ENCODE data around the gene CACNA1F.
A peak's percentile ranks its signal among the peaks of the same experiment; 100 is the strongest.

The CACNA1F gene

GRCh38 chrX:49233176-49233575, at the start of gene CACNA1F:
CACNA1F (minus strand) TSS chrX:49233340; CDS start chrX:49233309, 31 bp downstream.
- no peak within 1 kb of the TSS for H3K4me3 ChIP-seq (ENCODE audit: low read depth, low read length)

GRCh38 chrX:49282647-49283011, 49.5 kb upstream of the CACNA1F start:
- no peak overlapping the region for H3K4me3 ChIP-seq (ENCODE audit: low read depth, low read length)

DNA sequence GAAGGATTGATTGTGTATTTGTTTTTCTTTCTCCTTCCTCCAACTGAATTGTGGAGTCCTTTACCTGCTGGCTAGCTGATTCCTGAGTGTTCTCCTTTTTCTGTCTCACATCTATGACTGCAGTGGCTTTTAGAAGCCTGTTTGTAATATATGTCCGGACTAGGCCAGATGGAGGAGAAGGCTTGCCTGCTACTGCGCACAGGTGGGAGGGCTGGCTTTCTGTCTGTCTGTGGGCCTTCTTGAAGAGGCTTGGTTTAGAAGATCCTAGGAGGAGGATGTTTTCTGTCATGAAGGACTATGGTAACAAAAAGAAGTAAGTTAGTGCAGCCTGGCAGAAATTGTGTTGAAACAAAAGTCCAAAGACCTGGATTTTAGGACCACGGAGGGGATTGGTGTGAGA, 44.9 kb upstream of the CACNA1F start:
- H3K4me3 ChIP-seq (ENCODE audit: low read depth, low read length) = no peak overlapping the region

DNA sequence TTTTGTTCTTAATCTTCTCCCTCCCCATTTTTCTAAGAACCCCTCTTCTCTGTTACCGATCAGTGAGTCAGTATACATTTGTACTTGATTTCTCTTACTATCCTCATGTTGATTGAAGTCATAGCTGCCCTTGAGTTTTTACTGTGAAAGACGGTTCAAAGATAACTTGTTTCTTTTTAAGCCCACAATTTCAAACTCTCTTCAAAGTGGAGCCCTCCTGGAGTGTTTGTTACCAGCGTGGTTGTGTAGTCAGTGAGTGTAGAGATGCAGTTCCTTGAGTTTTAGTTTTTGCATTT, 44.3 kb upstream of the CACNA1F start:
- H3K4me3 ChIP-seq (ENCODE audit: low read depth, low read length) = no peak overlapping the region

GRCh38 chrX:49276671-49277534, 43.8 kb upstream of the CACNA1F start:
- H3K4me3 ChIP-seq (ENCODE audit: low read depth, low read length) = no peak overlapping the region

DNA sequence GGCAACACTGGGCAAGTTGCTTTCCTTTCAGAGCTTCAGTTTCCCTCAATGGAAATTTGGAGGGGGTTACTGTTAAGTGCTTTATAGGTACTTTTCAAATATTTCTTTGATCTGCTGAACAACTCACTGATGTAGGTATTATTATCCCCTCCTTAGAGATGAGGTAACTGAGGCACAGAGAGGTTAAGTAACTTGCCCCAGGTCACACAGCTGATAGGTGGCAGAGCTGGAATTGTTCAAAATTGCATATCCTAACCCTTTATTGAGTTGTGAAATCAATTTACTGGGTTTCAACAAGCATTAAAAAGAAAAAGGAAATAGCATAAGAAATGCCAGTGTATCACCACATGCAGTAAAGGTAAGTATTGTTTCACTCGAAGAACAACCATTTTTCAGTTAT, 43.1 kb upstream of the CACNA1F start:
- no peak overlapping the region for H3K4me3 ChIP-seq (ENCODE audit: low read depth, low read length)

DNA sequence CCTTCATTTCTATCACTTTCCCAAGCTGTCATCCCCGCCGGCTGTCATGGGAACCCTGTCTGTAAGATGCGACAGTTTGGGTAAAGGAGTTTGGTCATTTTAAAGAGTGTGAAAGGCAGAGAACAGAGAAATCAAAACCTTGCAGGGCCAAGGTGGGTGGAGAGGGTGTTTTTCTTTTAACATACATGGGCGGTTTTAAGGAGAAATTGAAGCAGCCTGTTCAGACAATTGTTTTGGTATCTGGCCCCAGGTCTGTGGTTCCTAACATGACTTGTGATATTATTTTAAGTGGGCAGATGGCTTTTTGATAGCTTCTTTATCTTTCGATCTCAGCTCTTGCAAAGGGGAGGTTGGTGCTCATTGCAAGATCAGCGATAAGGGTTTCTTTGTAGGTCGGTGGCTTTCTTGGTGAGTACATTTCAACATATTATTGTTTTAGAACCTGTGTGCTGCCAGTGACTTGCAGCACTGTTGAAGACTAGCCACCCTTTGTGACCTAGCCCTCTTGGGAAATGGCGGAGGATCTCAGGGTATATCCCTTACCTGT, 40.1 kb upstream of the CACNA1F start:
- no peak overlapping the region for H3K4me3 ChIP-seq (ENCODE audit: low read depth, low read length)

DNA sequence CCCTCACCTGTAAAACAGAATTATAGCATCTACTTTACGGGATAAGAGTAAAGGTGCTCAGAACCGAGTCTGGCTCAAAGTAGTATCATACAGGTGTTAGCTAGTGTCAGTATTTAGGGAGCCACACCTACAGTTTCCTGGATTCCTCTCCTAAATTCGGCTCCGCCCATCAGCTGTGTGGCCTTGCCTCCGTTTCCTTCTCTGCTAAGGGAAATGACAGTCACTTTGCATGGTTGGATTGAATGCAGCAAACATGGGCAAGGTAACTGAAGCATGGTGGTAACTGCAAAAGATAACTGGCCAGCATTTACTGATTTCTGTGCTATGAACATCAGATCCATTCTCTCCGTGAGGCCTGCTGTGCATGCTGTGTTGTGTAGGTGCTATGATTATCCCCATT, 39.3 kb upstream of the CACNA1F start:
- no peak overlapping the region for H3K4me3 ChIP-seq (ENCODE audit: low read depth, low read length)

DNA sequence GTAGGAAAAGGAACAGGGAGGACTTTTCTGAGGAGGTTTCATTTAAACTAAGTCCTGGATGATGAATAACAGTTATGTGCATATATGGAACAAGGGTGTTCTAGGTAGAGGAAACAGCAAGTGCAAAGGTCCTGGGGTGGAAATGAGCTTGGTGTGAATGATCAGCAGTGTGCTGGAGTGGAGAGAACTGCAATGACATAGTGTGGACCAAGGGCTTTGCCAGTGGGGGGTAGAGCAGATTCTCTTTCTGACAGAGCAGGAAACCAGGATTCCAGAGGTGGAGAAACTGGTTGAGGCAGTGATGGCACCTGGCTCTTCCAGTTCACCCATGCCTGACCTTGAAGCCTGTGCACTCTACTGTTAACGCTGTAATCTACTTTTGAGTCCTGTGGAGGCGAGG, 38.2 kb upstream of the CACNA1F start:
- no peak overlapping the region for H3K4me3 ChIP-seq (ENCODE audit: low read depth, low read length)

DNA sequence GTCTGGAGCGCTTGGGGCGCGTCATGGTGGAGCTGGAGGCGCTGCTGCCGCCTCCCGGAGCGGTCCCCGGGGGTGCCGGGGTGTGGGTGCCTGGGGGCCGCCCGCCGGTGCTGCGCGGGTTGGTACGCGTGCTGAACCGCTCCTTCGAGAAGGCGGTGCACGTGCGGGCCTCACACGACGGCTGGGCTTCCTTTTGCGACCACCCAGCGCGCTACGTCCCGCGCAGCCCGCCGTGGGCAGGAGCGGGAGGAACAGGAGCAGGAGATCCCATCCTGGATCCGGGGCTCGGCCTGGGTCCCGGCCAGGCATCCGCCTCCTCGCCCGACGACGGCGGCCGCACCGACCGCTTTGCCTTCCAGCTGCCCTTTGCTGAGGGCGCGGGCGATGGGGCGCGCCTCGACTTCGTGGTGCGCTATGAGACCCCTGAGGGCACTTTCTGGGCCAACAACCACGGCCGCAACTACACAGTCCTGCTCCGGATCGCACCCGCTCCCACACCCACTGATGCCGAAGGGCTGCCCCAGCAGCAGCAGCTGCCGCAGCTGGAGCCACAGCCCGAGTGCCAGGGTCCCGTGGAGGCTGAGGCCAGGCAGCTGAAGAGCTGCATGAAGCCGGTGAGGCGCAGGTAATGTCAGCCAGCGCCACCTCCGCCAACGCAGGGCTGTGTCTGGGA, 37.2 kb upstream of the CACNA1F start:
- H3K4me3 ChIP-seq (ENCODE audit: low read depth, low read length) = peak overlapping the region; percentile 45

- peak within 1 kb of the TSS; percentile 70 for H3K4me3 ChIP-seq (ENCODE audit: low read depth, low read length)
Measured at GRCh38 chrX:49269767-49270248, 36.7 kb upstream of the CACNA1F start, which contains the start of gene PPP1R3F. PPP1R3F (plus strand) TSS chrX:49269793; CDS start chrX:49269870, 77 bp downstream.

DNA sequence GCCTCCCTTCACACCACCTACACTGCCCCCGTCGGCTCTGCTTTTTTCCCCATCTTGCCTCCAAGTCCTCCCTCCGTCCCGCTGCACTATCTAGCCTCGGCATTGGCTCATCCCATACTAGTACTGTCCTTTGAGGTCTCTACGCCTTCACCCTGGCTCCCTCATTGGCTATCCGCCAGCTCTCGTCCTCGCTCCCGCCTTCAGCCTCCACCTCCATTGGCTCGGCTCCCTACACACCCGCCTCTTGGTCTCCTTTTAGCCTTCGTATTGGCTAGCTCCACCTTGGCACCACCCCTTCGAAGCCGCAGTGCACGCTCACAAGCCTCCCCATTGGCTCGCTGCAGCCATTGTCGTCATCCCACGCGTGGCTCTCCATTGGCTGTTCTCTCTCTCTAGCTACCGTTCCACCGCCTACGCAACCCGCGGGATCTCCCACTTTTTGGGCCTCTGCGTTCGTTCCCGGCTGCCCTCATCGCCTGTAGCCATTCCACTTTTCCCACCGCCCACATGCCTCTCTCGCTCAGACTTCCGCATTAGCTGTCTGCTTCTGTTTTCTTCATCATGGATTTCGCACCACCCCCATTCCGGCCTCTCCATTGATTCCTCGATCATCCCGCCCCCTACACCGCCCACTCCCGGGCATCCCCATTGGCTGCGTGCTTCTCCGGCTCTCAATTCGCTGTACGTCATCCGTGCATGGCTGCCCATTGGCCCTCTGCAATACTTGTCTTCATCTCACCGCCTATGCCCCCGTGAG, 36.0 kb upstream of the CACNA1F start:
- H3K4me3 ChIP-seq (ENCODE audit: low read depth, low read length) = peak overlapping the region; percentile 70

DNA sequence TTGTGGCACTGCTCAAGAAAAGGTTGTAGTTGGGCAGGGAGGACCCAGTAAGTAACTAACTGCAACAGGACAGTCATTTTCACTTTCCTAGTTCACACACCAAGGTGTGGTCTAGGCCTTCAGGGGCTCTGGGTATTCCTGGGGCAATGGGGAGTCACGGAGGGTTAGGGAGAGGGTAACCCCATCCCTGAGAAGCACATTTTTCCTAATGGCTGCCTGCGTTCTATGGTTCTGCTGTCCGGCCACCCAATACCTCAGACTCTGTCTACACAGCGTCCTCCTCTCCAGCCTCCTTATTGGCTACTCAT, 35.5 kb upstream of the CACNA1F start:
- peak overlapping the region; percentile 70 for H3K4me3 ChIP-seq (ENCODE audit: low read depth, low read length)

DNA sequence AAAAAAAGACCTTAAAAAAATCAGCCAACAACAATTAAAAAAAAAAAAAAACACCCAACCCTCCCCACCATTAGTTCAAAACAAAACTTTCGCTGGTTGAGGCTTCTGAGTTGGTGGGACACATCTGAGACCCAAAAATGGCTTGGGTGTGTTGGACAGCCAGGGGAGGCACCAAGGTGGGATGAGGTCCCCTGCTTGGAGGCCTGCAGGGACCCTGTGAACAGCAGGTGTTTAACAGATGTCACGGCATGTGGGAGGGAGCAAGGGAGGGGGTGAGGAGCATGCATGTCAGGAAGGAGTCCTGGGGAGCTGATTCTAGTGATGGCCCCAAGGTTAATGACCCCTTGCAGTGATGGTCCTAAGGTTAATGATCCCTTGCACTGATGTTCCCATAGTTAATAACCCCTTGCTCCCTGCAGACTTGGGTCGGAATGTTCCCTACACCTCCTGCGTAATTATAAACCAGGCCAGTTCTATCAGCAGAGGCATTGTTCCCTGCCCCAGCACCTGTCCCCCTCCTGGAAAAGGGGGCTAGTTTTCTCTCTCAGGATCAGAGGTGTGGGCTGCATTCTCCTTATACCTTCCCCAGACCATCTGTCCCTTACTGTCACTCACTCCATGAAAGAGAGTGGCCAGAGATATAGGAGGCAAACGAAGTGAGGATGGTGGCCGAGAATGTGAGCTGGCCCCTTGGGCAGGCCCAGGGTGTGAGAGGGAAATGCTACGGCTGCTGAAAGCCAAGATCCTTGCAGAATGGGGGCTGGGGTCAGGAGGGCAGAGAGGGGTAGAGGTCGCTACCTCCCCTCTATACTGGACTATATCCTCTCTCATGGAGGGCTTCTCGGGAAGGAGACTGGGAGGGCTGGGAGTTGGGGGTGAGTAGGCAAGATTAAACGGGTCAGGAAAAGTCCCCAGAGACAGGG, 33.6 kb upstream of the CACNA1F start:
- no peak overlapping the region for H3K4me3 ChIP-seq (ENCODE audit: low read depth, low read length)

DNA sequence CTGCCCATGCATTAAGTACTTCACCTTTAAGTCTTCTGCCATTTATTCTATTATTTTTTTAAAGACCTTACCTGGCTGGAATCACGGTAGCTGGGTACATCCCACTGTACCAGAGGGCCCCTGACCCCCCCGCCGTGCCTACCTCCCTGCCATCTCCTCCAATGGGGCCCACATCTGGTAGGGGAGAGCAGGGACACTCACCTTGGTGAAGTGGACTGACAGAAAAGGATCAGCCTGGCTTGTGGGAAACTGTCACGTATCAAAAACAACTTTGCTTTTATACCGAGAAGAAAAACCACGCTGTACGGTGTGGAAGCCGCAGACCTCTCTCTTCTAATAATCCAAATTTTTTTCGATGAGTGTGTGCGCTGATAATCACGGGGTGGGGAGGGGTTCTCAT, 31.3 kb upstream of the CACNA1F start, which contains the start of gene FOXP3:
Gene FOXP3, minus strand, starts transcription at position 251 of the 400 bp plus-strand sequence. CDS start 6,205 bp downstream, outside the sequence.
- H3K4me3 ChIP-seq (ENCODE audit: low read depth, low read length) = no peak within 1 kb of the TSS

- H3K4me3 ChIP-seq (ENCODE audit: low read depth, low read length) = no peak overlapping the region
Measured at GRCh38 chrX:49263631-49264030, 30.5 kb upstream of the CACNA1F start.

DNA sequence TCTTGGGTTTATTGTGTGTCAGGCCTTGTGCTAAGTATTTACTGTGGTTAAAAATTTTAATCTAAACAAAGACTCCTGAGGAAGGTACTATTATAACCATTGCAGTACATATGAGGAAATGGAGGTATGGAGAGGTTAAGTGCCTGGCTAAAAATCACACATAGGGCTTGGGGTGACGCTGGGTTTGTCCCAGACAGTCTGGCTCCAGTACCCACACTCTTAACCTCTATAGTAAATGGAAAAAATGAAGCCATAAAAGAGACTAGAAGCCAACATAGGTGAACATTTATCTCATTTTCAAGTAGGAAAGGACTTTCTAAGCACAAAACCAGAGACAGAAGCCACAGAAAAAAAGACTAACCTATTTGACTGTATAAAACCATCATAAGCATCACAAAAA, 29.5 kb upstream of the CACNA1F start:
- no peak overlapping the region for H3K4me3 ChIP-seq (ENCODE audit: low read depth, low read length)

GRCh38 chrX:49260221-49260985, 27.3 kb upstream of the CACNA1F start:
- H3K4me3 ChIP-seq (ENCODE audit: low read depth, low read length) = no peak overlapping the region

- H3K4me3 ChIP-seq (ENCODE audit: low read depth, low read length) = no peak overlapping the region
Measured at GRCh38 chrX:49258749-49259124, 25.6 kb upstream of the CACNA1F start.
